OCI-LY3 (cell line): ENCODE measurements around the gene NOVA2.

Source experiments
- CTCF ChIP-seq: fragments of 200-600, 300-600 bp; sonication (generic); IDR thresholded peaks from 2 replicates; pipeline ENCODE4 v1.5.1; 2014; ENCODE audit warnings: antibody characterized with exemption, low read length, low read depth
- EZH2phosphoT487 ChIP-seq: fragments of 200-600 bp; shearing (Covaris generic); IDR thresholded peaks from 2 replicates; pipeline ENCODE4 v1.6.1; 2018; ENCODE audit warnings: antibody characterized with exemption, mixed run types, low read depth

GRCh38 chr19:45939792-45940514 is 33.7 kb downstream of the NOVA2 start:
- no peak for TF ChIP-seq CTCF
- no peak for TF ChIP-seq EZH2phosphoT487
